CD14-positive monocyte (primary cell): Measurements from ENCODE around the gene TBC1D7. TPM values are rescaled to one million over a fixed set of nuclear protein-coding genes. Genes with fewer than 3 reads are reported as not detected.

Experiments used
- DNase-seq, 3 donors: peaks; one replicate each; pipeline ENCODE4 v3.0.0-alpha.2; 2011 to 2022
- H2AFZ ChIP-seq: 2 replicates; pipeline ENCODE4 v1.6.0; 2012; ENCODE audit warnings: mild to moderate bottlenecking, low read depth, low read length, inconsistent platforms; ENCODE audit not compliant: insufficient read depth, poor library complexity, severe bottlenecking
- H3K27ac ChIP-seq, 2 donors: 1 replicate in 1 of 2; 2 replicates in 1 of 2; pipeline ENCODE4 v1.5.1; 2012 to 2013; ENCODE audit warnings: low read length in 2 of 2, control low read depth in 1 of 2, inconsistent platforms in 1 of 2, low read depth in 1 of 2, mild to moderate bottlenecking in 1 of 2
- H3K27me3 ChIP-seq, 2 donors: one replicate each; pipeline versions ENCODE4 v1.6.0 to v1.6.1; 2011 to 2013; ENCODE audit warnings: low read length in 2 of 2; ENCODE audit not compliant: control insufficient read depth in 2 of 2, insufficient read depth in 2 of 2
- H3K36me3 ChIP-seq, 2 donors: replicated peaks in 1 of 2; 1 replicate in 1 of 2; 2 replicates in 1 of 2; pipeline versions ENCODE4 v1.5.1 to v1.6.1; 2012 to 2013; ENCODE audit warnings: low read length in 2 of 2, control low read depth in 1 of 2, inconsistent platforms in 1 of 2, mild to moderate bottlenecking in 1 of 2; ENCODE audit not compliant: insufficient read depth in 2 of 2, control insufficient read depth in 1 of 2
- H3K4me1 ChIP-seq, 2 donors: 1 replicate in 1 of 2; 2 replicates in 1 of 2; pipeline versions ENCODE4 v1.5.1 to v1.6.1; 2012 to 2013; ENCODE audit warnings: low read length in 2 of 2, control low read depth in 1 of 2, inconsistent platforms in 1 of 2, mild to moderate bottlenecking in 1 of 2, moderate library complexity in 1 of 2; ENCODE audit not compliant: insufficient read depth in 2 of 2, control insufficient read depth in 1 of 2
- H3K4me2 ChIP-seq: replicated peaks from 2 replicates; pipeline ENCODE3; 2012; ENCODE audit warnings: low read length, moderate library complexity, mild to moderate bottlenecking; ENCODE audit not compliant: poor library complexity, severe bottlenecking; ENCODE audit errors: extremely low read depth
- H3K4me3 ChIP-seq, 3 experiments: fragments of 200-600 bp in 1 of 3; sonication (generic) in 1 of 3; replicated peaks in 1 of 3; 1 replicate in 2 of 3; 2 replicates in 1 of 3; pipeline ENCODE4 v1.5.1; 2011 to 2013; ENCODE audit warnings: low read length in 3 of 3, mild to moderate bottlenecking in 3 of 3, control low read depth in 2 of 3, low read depth in 2 of 3, inconsistent platforms in 1 of 3, moderate library complexity in 1 of 3
- H3K79me2 ChIP-seq: 2 replicates; pipeline ENCODE4 v1.6.0; 2012; ENCODE audit warnings: mild to moderate bottlenecking, control low read depth, inconsistent platforms, low read length, moderate library complexity; ENCODE audit not compliant: insufficient read depth
- H3K9ac ChIP-seq: 2 replicates; pipeline ENCODE4 v1.6.0; 2017; ENCODE audit warnings: low read length, mild to moderate bottlenecking; ENCODE audit not compliant: insufficient read depth, poor library complexity, severe bottlenecking
- H3K9me3 ChIP-seq, 2 donors: replicated peaks in 1 of 2; 1 replicate in 1 of 2; 2 replicates in 1 of 2; pipeline versions ENCODE4 v1.5.1 to v1.6.1; 2012 to 2013; ENCODE audit warnings: low read length in 2 of 2, control low read depth in 1 of 2; ENCODE audit not compliant: control insufficient read depth in 1 of 2, insufficient read depth in 1 of 2
- H4K20me1 ChIP-seq: 2 replicates; pipeline ENCODE4 v1.6.0; 2012; ENCODE audit warnings: mild to moderate bottlenecking, low read length, control low read depth, moderate library complexity; ENCODE audit not compliant: insufficient read depth
- H3K27ac Mint-ChIP-seq, 7 donors: one replicate each; pipeline ENCODE4 v1.8.0; 2020; ENCODE audit warnings: mild to moderate bottlenecking in 7 of 7, mixed read lengths in 7 of 7, moderate library complexity in 6 of 7, inconsistent platforms in 2 of 7
- H3K27me3 Mint-ChIP-seq, 3 donors: one replicate each; pipeline ENCODE4 v1.8.0; 2021 to 2022; ENCODE audit warnings: low read depth in 3 of 3, mild to moderate bottlenecking in 3 of 3, mixed read lengths in 3 of 3, moderate library complexity in 3 of 3, inconsistent platforms in 1 of 3
- H3K36me3 Mint-ChIP-seq, 2 donors: one replicate each; pipeline ENCODE4 v1.8.0; 2020; ENCODE audit warnings: mixed read lengths in 2 of 2, inconsistent platforms in 1 of 2, mild to moderate bottlenecking in 1 of 2
- H3K4me1 Mint-ChIP-seq: one replicate; pipeline ENCODE4 v1.8.0; 2020; ENCODE audit warnings: mild to moderate bottlenecking, mixed read lengths
- H3K4me3 Mint-ChIP-seq, 2 donors: one replicate each; pipeline ENCODE4 v1.8.0; 2020; ENCODE audit warnings: mild to moderate bottlenecking in 2 of 2, mixed read lengths in 2 of 2, moderate library complexity in 1 of 2
- H3K9me3 Mint-ChIP-seq, 7 donors: one replicate each; pipeline ENCODE4 v1.8.0; 2020 to 2022; ENCODE audit warnings: mixed read lengths in 7 of 7, mild to moderate bottlenecking in 6 of 7, moderate library complexity in 6 of 7, inconsistent platforms in 2 of 7
- WGBS: methylation state at CpG from one replicate; pipeline ENCODE4 v1.1.5; 2013; ENCODE audit warnings: missing lambda C conversion rate; ENCODE audit not compliant: insufficient coverage; 5-methylcytosine and 5-hydroxymethylcytosine counted together
- intact Hi-C, 2 donors: fragments of 100-400 bp; cut with micrococcal nuclease; formaldehyde crosslinking; loops; one replicate each; pipeline versions ENCODE4 v1.15.0 to v1.15.1; 2023
- polyA plus RNA-seq, 3 donors: library from polyadenylated mRNA; depleted of rRNA in 1 of 3; unstranded in 2 of 3; stranded (reverse) in 1 of 3; fragments of 300-500 nt in 2 of 3; fragments of >200 nt in 1 of 3; fragmentation: Illumina TruSeq in 2 of 3; gene quantifications; 1 replicate in 2 of 3; 2 replicates in 1 of 3; pipeline ENCODE4 v1.2.3, GENCODE V29; 2012 to 2021
- TF ChIP-seq, protein P1 (sequence below): fragments of 200-600 bp; IDR thresholded peaks from one replicate; pipeline ENCODE4 v1.8.0; 2022; ENCODE audit warnings: antibody characterized with exemption, mild to moderate bottlenecking

TBC1D7 gene
- polyA plus RNA-seq, 3 donors, result 12.2 to 34.3 (median 34.3) TPM

DNA sequence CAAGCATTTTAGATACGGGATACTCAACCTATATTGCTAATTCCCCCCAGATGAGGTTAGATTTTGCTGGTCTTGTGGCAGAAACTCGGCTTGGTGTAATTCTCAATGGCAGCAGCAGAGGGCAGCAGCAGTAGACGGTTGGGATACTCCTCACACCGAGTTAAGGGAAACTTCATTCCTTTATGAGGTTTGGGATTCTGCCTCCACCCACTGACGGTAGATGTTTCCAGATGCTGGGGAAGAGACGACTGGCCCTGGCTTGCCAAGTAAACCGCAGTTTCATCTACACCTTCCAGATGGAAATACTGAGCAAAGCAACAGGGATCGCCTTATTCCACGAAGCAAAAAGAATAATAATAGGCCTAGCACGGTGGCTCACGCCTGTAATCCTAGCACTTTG lies 8.2 kb upstream of the TBC1D7 start:
- Mint-ChIP-seq H3K9me3 (peaks cover 0 to 4% (median 0%) of the 10 kb centered on the region in 7 donors), H3K27me3 (peaks cover 0 to 1% (median 0%) of the 10 kb centered on the region in 3 donors), H3K4me1 (peaks cover 42% of the 10 kb centered on the region), H3K36me3 (no peaks in the 10 kb centered on the region), H3K4me3 (no peak overlapping the region), H3K27ac (peak overlapping the region in 3 of 7 donors; percentile 31 to 73 (median 35))
- Histone ChIP-seq H3K4me2 (no peak overlapping the region), H3K36me3 (no peaks in the 10 kb centered on the region), H3K4me3 (no peak overlapping the region), H3K27ac (no peak overlapping the region), H3K79me2 (no peaks in the 10 kb centered on the region), H3K9ac (no peak overlapping the region), H3K27me3 (no peaks in the 10 kb centered on the region), H2AFZ (no peak overlapping the region), H3K9me3 (peaks cover 0 to 2% of the 10 kb centered on the region in 2 donors), H3K4me1 (peaks cover 37 to 43% of the 10 kb centered on the region in 2 donors), H4K20me1 (no peaks in the 10 kb centered on the region)
- DNase-seq, result peak; percentile 55 to 68 (median 66)
- intact Hi-C loops, result loop anchor here (5.0 to 10.0 kb wide), 7 partner anchors 61 to 422 kb away; partner anchors contain the start of gene SIRT5 (in 1 of the 2)
- WGBS, result 47% methylated on average over 8 of the region's 11 CpGs
- TF ChIP-seq, protein P1, sequence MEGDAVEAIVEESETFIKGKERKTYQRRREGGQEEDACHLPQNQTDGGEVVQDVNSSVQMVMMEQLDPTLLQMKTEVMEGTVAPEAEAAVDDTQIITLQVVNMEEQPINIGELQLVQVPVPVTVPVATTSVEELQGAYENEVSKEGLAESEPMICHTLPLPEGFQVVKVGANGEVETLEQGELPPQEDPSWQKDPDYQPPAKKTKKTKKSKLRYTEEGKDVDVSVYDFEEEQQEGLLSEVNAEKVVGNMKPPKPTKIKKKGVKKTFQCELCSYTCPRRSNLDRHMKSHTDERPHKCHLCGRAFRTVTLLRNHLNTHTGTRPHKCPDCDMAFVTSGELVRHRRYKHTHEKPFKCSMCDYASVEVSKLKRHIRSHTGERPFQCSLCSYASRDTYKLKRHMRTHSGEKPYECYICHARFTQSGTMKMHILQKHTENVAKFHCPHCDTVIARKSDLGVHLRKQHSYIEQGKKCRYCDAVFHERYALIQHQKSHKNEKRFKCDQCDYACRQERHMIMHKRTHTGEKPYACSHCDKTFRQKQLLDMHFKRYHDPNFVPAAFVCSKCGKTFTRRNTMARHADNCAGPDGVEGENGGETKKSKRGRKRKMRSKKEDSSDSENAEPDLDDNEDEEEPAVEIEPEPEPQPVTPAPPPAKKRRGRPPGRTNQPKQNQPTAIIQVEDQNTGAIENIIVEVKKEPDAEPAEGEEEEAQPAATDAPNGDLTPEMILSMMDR, result peak; percentile 94

DNA sequence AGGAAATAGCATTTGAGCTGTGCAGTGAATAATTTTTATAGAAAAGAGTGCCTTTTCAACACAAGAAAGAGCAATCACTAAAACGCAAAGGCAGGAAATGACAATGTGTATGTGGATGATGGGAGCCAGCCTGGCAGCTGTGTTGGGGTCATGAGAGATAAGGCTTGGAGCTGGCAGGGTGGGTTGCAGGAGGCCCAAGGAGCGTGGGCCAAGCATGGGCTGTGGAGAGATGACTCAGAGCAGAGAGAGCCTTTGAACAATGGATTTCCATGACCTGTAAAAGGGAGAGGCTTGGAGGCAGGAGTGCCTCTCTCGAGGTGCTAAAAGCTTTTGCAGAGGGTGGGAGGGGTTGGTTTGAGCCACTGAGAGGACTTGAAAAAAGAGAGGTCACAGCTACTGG lies 6.6 kb upstream of the TBC1D7 start:
- TF ChIP-seq, protein P1, result no peak
- no peak overlapping the region for H3K4me3 ChIP-seq
- no peaks in the 10 kb centered on the region for H3K36me3 ChIP-seq
- 59% methylated on average over 2 of the region's 3 CpGs for WGBS
- H3K4me1 ChIP-seq, result peaks cover 30 to 35% of the 10 kb centered on the region in 2 donors
- no peak overlapping the region for H3K4me2 ChIP-seq
- H3K9me3 ChIP-seq, result no peaks in the 10 kb centered on the region
- no peaks in the 10 kb centered on the region for H3K36me3 Mint-ChIP-seq
- peaks cover 0 to 1% (median 0%) of the 10 kb centered on the region in 3 donors for H3K27me3 Mint-ChIP-seq
- H3K27ac ChIP-seq, result no peak overlapping the region
- intact Hi-C loops, result loop anchor here (5.0 to 10.0 kb wide), 8 partner anchors 62 to 420 kb away; partner anchors contain the start of genes NOL7 (in 1 of the 2) and SIRT5 (in 1 of the 2)
- H3K27me3 ChIP-seq, result no peaks in the 10 kb centered on the region
- H3K4me1 Mint-ChIP-seq, result peaks cover 33% of the 10 kb centered on the region
- no peaks in the 10 kb centered on the region for H4K20me1 ChIP-seq
- H3K79me2 ChIP-seq, result no peaks in the 10 kb centered on the region
- DNase-seq, result no peak
- H3K9ac ChIP-seq, result no peak overlapping the region
- H3K4me3 Mint-ChIP-seq, result no peak overlapping the region
- peak overlapping the region in 1 of 7 donors; percentile 6 for H3K27ac Mint-ChIP-seq
- peaks cover 0 to 3% (median 0%) of the 10 kb centered on the region in 7 donors for H3K9me3 Mint-ChIP-seq
- no peak overlapping the region for H2AFZ ChIP-seq
